Gastrocnemius medialis (tissue), 4 donors: Measurements from ENCODE around the gene SCNN1B.

Experiments
- POLR2A ChIP-seq, 2 donors: fragments of 450-650 bp; IDR thresholded peaks; one replicate each; pipeline ENCODE4 v1.6.1; 2017; ENCODE audit warnings: antibody characterized with exemption in 2 of 2, mild to moderate bottlenecking in 2 of 2, moderate library complexity in 2 of 2
- TF ChIP-seq, protein P1 (sequence below), 5 experiments: fragments of 450-650 bp in 3 of 5; fragments of 200-600 bp in 2 of 5; sonication (generic) in 2 of 5; IDR thresholded peaks in 4 of 5; conservative IDR thresholded peaks in 1 of 5; 1 replicate in 4 of 5; 2 replicates in 1 of 5; pipeline ENCODE4 v1.5.1; 2016 to 2019; ENCODE audit warnings: antibody characterized with exemption in 5 of 5, mild to moderate bottlenecking in 3 of 5, moderate library complexity in 3 of 5

DNA sequence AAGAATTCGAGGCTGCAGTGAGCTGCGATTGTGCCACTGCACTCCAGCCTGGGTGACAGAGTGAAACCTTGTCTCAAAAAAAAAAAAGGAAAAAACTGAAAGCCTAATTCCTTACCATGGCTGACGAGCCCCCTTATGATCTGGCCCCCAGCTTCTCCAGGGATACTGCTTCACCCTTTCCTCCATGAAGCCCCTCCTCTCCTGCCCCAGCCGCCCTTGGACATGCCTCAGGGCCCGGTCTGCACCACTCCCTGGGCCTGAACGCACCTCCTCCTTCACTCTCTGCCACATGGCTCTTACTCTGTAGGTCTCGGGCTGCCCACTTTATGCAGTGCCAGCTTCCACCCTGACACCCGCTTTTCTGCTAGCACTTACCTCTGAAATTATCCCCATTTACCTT, 85.6 kb downstream of the SCNN1B start:
- no peak for TF ChIP-seq POLR2A (IDR thresholded peaks at IDR 0.05)
- TF ChIP-seq, protein P1, sequence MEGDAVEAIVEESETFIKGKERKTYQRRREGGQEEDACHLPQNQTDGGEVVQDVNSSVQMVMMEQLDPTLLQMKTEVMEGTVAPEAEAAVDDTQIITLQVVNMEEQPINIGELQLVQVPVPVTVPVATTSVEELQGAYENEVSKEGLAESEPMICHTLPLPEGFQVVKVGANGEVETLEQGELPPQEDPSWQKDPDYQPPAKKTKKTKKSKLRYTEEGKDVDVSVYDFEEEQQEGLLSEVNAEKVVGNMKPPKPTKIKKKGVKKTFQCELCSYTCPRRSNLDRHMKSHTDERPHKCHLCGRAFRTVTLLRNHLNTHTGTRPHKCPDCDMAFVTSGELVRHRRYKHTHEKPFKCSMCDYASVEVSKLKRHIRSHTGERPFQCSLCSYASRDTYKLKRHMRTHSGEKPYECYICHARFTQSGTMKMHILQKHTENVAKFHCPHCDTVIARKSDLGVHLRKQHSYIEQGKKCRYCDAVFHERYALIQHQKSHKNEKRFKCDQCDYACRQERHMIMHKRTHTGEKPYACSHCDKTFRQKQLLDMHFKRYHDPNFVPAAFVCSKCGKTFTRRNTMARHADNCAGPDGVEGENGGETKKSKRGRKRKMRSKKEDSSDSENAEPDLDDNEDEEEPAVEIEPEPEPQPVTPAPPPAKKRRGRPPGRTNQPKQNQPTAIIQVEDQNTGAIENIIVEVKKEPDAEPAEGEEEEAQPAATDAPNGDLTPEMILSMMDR (IDR thresholded peaks at IDR 0.05 in 4 of 5, conservative IDR thresholded peaks at IDR 0.05 in 1 of 5) = no peak
